H9 (cell line): ENCODE data around the gene TUB. TPM values are rescaled to one million over a fixed set of nuclear protein-coding genes. Genes with fewer than 3 reads are reported as not detected.

ENCODE experiments used
- DNase-seq: peaks from one replicate; pipeline ENCODE4 v3.0.0-alpha.2; 2017
- H2AFZ ChIP-seq: one replicate; pipeline ENCODE4 v1.6.1; 2013; ENCODE audit warnings: mild to moderate bottlenecking, low read length, control low read depth, moderate library complexity
- H2AK5ac ChIP-seq: 2 replicates; pipeline ENCODE4 v1.6.1; 2013; ENCODE audit warnings: low read length, control low read depth, mixed read lengths; ENCODE audit not compliant: insufficient read length
- H2BK120ac ChIP-seq: one replicate; pipeline ENCODE4 v1.6.1; 2013; ENCODE audit warnings: low read depth, mild to moderate bottlenecking, low read length, control low read depth, inconsistent platforms; ENCODE audit not compliant: poor library complexity, severe bottlenecking
- H2BK12ac ChIP-seq: 2 replicates; pipeline ENCODE4 v1.6.1; 2013; ENCODE audit warnings: low read length, control low read depth, mixed read lengths, low read depth; ENCODE audit not compliant: insufficient read length
- H2BK15ac ChIP-seq: 2 replicates; pipeline ENCODE4 v1.6.1; 2013; ENCODE audit warnings: low read depth, low read length, control low read depth
- H2BK20ac ChIP-seq: one replicate; pipeline ENCODE4 v1.6.1; 2013; ENCODE audit warnings: low read depth, mild to moderate bottlenecking, low read length, control low read depth, inconsistent platforms; ENCODE audit not compliant: poor library complexity, severe bottlenecking
- H2BK5ac ChIP-seq: 2 replicates; pipeline ENCODE4 v1.6.1; 2013; ENCODE audit warnings: low read length, control low read depth, mixed read lengths; ENCODE audit not compliant: insufficient read length
- H3K14ac ChIP-seq: 2 replicates; pipeline ENCODE4 v1.6.1; 2013; ENCODE audit warnings: low read length, control low read depth; ENCODE audit not compliant: insufficient read depth
- H3K18ac ChIP-seq: 2 replicates; pipeline ENCODE4 v1.6.1; 2013; ENCODE audit warnings: low read depth, mild to moderate bottlenecking, mixed read lengths, low read length, control low read depth; ENCODE audit not compliant: insufficient read length
- H3K23ac ChIP-seq: 2 replicates; pipeline ENCODE4 v1.6.1; 2013; ENCODE audit warnings: low read length, control low read depth, mixed read lengths, low read depth; ENCODE audit not compliant: insufficient read length
- H3K23me2 ChIP-seq: 2 replicates; pipeline ENCODE4 v1.6.1; 2013; ENCODE audit warnings: low read depth, mild to moderate bottlenecking, mixed read lengths, low read length, control low read depth; ENCODE audit not compliant: insufficient read length, poor library complexity, severe bottlenecking
- H3K27ac ChIP-seq: 2 replicates; pipeline ENCODE4 v1.5.1; 2013; ENCODE audit warnings: low read length, control low read depth, mixed read lengths, low read depth; ENCODE audit not compliant: insufficient read length
- H3K27me3 ChIP-seq: 2 replicates; pipeline ENCODE4 v1.6.1; 2013; ENCODE audit warnings: low read length, control low read depth, inconsistent platforms; ENCODE audit not compliant: insufficient read depth
- H3K4ac ChIP-seq: 2 replicates; pipeline ENCODE4 v1.6.1; 2013; ENCODE audit warnings: low read depth, mild to moderate bottlenecking, control low read depth, inconsistent platforms, low read length, moderate library complexity
- H3K4me1 ChIP-seq: 2 replicates; pipeline ENCODE4 v1.6.1; 2013; ENCODE audit warnings: low read length, control low read depth, inconsistent platforms; ENCODE audit not compliant: insufficient read depth
- H3K4me2 ChIP-seq: 2 replicates; pipeline ENCODE4 v1.6.1; 2013; ENCODE audit warnings: low read length, control low read depth, mixed read lengths; ENCODE audit not compliant: insufficient read length, insufficient read depth
- H3K56ac ChIP-seq: 2 replicates; pipeline ENCODE4 v1.6.1; 2013; ENCODE audit warnings: low read depth, mild to moderate bottlenecking, mixed read lengths, low read length, control low read depth; ENCODE audit not compliant: insufficient read length
- H3K79me1 ChIP-seq: 2 replicates; pipeline ENCODE4 v1.6.1; 2013; ENCODE audit warnings: low read depth, mild to moderate bottlenecking, moderate library complexity, low read length, control low read depth, inconsistent platforms; ENCODE audit not compliant: insufficient read depth, poor library complexity, severe bottlenecking
- H3K79me2 ChIP-seq: 2 replicates; pipeline ENCODE4 v1.6.1; 2013; ENCODE audit warnings: low read length, control low read depth, inconsistent platforms; ENCODE audit not compliant: insufficient read depth
- H3K9ac ChIP-seq: 2 replicates; pipeline ENCODE4 v1.6.1; 2013; ENCODE audit warnings: low read length, control low read depth, mixed read lengths; ENCODE audit not compliant: insufficient read length; ENCODE audit errors: extremely low read depth
- H3K9me3 ChIP-seq: one replicate; pipeline ENCODE4 v1.6.1; 2013; ENCODE audit warnings: low read depth, low read length, inconsistent platforms; ENCODE audit not compliant: control insufficient read depth
- H3T11ph ChIP-seq: one replicate; pipeline ENCODE4 v1.6.1; 2013; ENCODE audit warnings: mild to moderate bottlenecking, low read length, control low read depth, inconsistent platforms
- H4K20me1 ChIP-seq: one replicate; pipeline ENCODE4 v1.6.1; 2013; ENCODE audit not compliant: control insufficient read depth, insufficient read length, insufficient read depth
- H4K5ac ChIP-seq: 2 replicates; pipeline ENCODE4 v1.6.1; 2013; ENCODE audit warnings: low read depth, mild to moderate bottlenecking, mixed read lengths, low read length, control low read depth; ENCODE audit not compliant: insufficient read length
- H4K8ac ChIP-seq: replicated peaks from 2 replicates; pipeline ENCODE4 v1.6.1; 2013; ENCODE audit warnings: low read length, control low read depth, mixed read lengths, low read depth; ENCODE audit not compliant: insufficient read length
- H4K91ac ChIP-seq: 2 replicates; pipeline ENCODE4 v1.6.1; 2013; ENCODE audit warnings: low read depth, mild to moderate bottlenecking, moderate library complexity, mixed read lengths, low read length, control low read depth; ENCODE audit not compliant: insufficient read length
- H3K27ac Mint-ChIP-seq, 3 experiments: 2 replicates in 2 of 3; 3 replicates in 1 of 3; pipeline ENCODE4 v1.8.0; 2020 to 2021; ENCODE audit warnings: mixed read lengths in 3 of 3, mild to moderate bottlenecking in 1 of 3, moderate library complexity in 1 of 3
- H3K27me3 Mint-ChIP-seq: 2 replicates; pipeline ENCODE4 v1.8.0; 2021; ENCODE audit warnings: low read depth, mild to moderate bottlenecking, moderate library complexity, mixed read lengths
- H3K36me3 Mint-ChIP-seq, 3 experiments: 2 replicates in 2 of 3; 3 replicates in 1 of 3; pipeline ENCODE4 v1.8.0; 2020 to 2021; ENCODE audit warnings: low read depth in 3 of 3, mixed read lengths in 3 of 3; ENCODE audit not compliant: insufficient read depth in 1 of 3
- H3K4me1 Mint-ChIP-seq, 2 experiments: 2 replicates each; pipeline ENCODE4 v1.8.0; 2020; ENCODE audit warnings: mixed read lengths in 2 of 2
- H3K4me3 Mint-ChIP-seq, 2 experiments: 2 replicates in 1 of 2; 3 replicates in 1 of 2; pipeline ENCODE4 v1.8.0; 2020 to 2021; ENCODE audit warnings: mild to moderate bottlenecking in 2 of 2, mixed read lengths in 2 of 2, moderate library complexity in 1 of 2
- H3K9me3 Mint-ChIP-seq, 2 experiments: 2 replicates in 1 of 2; 3 replicates in 1 of 2; pipeline ENCODE4 v1.8.0; 2020; ENCODE audit warnings: mild to moderate bottlenecking in 2 of 2, mixed read lengths in 2 of 2, moderate library complexity in 1 of 2
- WGBS: extraction: QIAGEN DNeasy Blood & Tissue Kit; methylation state at CpG from one replicate; pipeline ENCODE4 v1.1.7; 2013; ENCODE audit warnings: missing lambda C conversion rate, low lambda C conversion rate, mixed read lengths; ENCODE audit not compliant: insufficient read length; ENCODE audit errors: extremely low coverage; 5-methylcytosine and 5-hydroxymethylcytosine counted together
- total RNA-seq: library from RNA; stranded (reverse); gene quantifications from 2 replicates; pipeline ENCODE4 v1.2.1, GENCODE V29; 2021
- TF ChIP-seq, protein P1 (sequence below): fragments of 200-600 bp; sonication (generic); conservative IDR thresholded peaks from 3 replicates; pipeline ENCODE4 v1.8.0; 2021; ENCODE audit warnings: antibody characterized with exemption, mild to moderate bottlenecking

Gene TUB
- total RNA-seq, 1 experiment from 2014 or later = 14.8 TPM

DNA sequence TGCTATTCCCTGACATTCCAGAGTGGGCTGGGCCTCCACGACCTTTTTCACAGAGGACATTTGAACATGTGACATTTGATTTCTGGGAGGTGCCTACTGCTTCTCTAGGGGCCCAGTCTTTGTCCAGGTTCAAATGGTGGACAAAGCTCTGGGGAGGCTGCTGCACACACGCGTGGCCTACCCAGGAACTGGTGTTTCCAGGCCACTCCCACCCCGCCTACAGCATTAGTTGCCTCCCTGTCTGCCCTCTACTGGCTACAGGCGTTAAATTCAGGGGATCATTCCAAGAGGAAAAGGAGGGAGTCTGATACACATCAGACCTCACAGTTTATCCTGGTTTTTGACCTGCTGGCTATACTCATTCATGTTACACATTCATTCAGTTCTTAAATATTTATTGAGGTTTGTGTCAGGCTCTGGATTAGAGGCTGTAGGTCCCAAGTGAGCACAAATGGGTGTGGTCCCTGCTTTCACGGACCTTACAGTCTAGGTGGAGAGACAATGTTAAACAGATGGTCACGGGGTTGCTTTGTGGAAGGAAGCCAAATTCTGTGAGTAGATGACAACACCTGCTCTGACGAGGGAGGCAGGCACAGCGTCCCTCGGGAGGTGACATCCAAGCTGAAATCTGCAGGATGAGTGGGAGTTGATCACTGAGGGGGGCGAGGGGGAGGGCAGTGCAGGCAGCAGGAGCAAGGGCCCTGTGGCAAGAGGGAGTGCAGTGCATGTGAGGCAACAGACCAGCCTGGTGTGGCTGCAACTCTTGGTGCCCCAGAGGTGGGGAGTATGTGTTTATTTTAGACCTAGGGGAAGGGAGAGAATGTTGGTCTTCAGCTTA, 11.8 kb downstream of the TUB start:
- Histone ChIP-seq H2BK5ac (no peak overlapping the region), H3T11ph (no peak overlapping the region), H4K5ac (no peak overlapping the region), H3K23ac (no peak overlapping the region), H3K4me2 (no peak overlapping the region), H3K9ac (no peak overlapping the region), H4K91ac (no peak overlapping the region), H4K8ac (no peak overlapping the region), H3K4ac (no peak overlapping the region), H3K18ac (no peak overlapping the region), H4K20me1 (no peaks in the 10 kb centered on the region), H2AK5ac (no peak overlapping the region), H3K4me1 (no peaks in the 10 kb centered on the region), H2AFZ (no peak overlapping the region), H3K27me3 (no peaks in the 10 kb centered on the region), H3K79me2 (no peaks in the 10 kb centered on the region), H2BK15ac (no peak overlapping the region), H3K56ac (no peak overlapping the region), H3K14ac (no peak overlapping the region; the same call in 1 of the 2 replicates), H3K79me1 (no peaks in the 10 kb centered on the region), H3K27ac (no peak overlapping the region), H2BK12ac (no peak overlapping the region), H2BK120ac (no peak overlapping the region), H3K23me2 (no peaks in the 10 kb centered on the region), H3K9me3 (no peaks in the 10 kb centered on the region), H2BK20ac (no peak overlapping the region)
- TF ChIP-seq, protein P1, sequence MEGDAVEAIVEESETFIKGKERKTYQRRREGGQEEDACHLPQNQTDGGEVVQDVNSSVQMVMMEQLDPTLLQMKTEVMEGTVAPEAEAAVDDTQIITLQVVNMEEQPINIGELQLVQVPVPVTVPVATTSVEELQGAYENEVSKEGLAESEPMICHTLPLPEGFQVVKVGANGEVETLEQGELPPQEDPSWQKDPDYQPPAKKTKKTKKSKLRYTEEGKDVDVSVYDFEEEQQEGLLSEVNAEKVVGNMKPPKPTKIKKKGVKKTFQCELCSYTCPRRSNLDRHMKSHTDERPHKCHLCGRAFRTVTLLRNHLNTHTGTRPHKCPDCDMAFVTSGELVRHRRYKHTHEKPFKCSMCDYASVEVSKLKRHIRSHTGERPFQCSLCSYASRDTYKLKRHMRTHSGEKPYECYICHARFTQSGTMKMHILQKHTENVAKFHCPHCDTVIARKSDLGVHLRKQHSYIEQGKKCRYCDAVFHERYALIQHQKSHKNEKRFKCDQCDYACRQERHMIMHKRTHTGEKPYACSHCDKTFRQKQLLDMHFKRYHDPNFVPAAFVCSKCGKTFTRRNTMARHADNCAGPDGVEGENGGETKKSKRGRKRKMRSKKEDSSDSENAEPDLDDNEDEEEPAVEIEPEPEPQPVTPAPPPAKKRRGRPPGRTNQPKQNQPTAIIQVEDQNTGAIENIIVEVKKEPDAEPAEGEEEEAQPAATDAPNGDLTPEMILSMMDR = peak; percentile 79
- WGBS = no CpG with 5 or more reads among the region's 11 CpGs
- Mint-ChIP-seq H3K4me1 (peaks cover 3 to 6% of the 10 kb centered on the region in 2 experiments; a peak in 2 of 4 replicates), H3K36me3 (peaks cover 8 to 27% (median 22%) of the 10 kb centered on the region in 3 experiments; a peak in 6 of 7 replicates), H3K9me3 (peaks cover 0 to 2% of the 10 kb centered on the region in 2 experiments; a peak in 1 of 5 replicates), H3K4me3 (no peak overlapping the region; a peak in 1 of 5 replicates), H3K27me3 (peaks cover 2% of the 10 kb centered on the region), H3K27ac (0 out of 7 replicates have a peak overlapping the region, but pooled peaks of 1 of the 3 experiments have one; percentile 57)
- peak; percentile 71 for DNase-seq
